ENCODE data around the gene PRMT2. TPM values are rescaled to one million over a fixed set of nuclear protein-coding genes. Genes with fewer than 3 reads are reported as not detected.

PRMT2 gene
- total and polyA plus RNA-seq, 2 donors (not counting 1 experiment from before 2014, with no cell fraction given), result 152 to 169 TPM

DNA sequence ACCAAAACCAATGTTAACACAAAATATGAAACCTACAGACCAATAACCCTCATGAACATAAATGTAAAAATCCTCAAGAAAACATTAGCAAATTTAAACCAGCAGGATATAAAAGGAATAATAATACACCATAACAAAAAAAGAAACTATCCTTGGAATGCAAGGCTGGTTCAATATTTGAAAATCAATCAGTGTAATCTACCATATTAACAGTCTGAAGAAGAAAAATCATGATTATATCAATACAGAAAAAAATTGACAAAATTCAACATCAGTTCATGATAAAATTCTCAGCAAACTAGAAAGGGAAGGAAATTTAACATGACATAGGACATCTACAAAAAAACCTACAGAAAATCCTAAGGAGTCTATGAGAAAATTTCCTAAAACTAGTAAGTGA, 19.8 kb downstream of the PRMT2 start:
- H3K9ac ChIP-seq (ENCODE audit: insufficient read depth, low read length), result no peak overlapping the region
- H3K27me3 ChIP-seq (ENCODE audit: control insufficient read depth, insufficient read depth, low read length), result no peaks in the 10 kb centered on the region
- H2AFZ ChIP-seq (ENCODE audit: low read length), result no peak overlapping the region
- H3K4me1 ChIP-seq (ENCODE audit: control insufficient read depth, extremely low read depth, insufficient read depth, low read length), result no peaks in the 10 kb centered on the region
- H3K36me3 ChIP-seq (ENCODE audit: control insufficient read depth, insufficient read depth, low read length), result peaks cover 17% of the 10 kb centered on the region
- no peak overlapping the region for H3K27ac ChIP-seq (ENCODE audit: insufficient read depth, low read length)
- no peaks in the 10 kb centered on the region for H4K20me1 ChIP-seq (ENCODE audit: control insufficient read depth, extremely low read depth, insufficient read depth, low read length)
- TF ChIP-seq CTCF (conservative IDR thresholded peaks at IDR 0.05 in 1 of 2, IDR thresholded peaks at IDR 0.05 in 1 of 2; ENCODE audit: low read depth in 1 of 2, low read length in 2 of 2), result no peak
- TF ChIP-seq EZH2 (IDR thresholded peaks at IDR 0.05; ENCODE audit: low read length, missing control alignments), result no peak
- no peak overlapping the region for H3K4me2 ChIP-seq (ENCODE audit: extremely low read depth, insufficient read depth, low read length)
- no peak for DNase-seq (ENCODE audit: low read depth in 2 of 2)
- no peak overlapping the region for H3K4me3 ChIP-seq (replicated peaks in 1 of 4; ENCODE audit: control extremely low read depth in 1 of 4, insufficient read depth in 1 of 4, low read depth in 3 of 4, low read length in 4 of 4)
- H3K79me2 ChIP-seq (ENCODE audit: control insufficient read depth, insufficient read depth, low read length), result peaks cover 14% of the 10 kb centered on the region
- H3K9me3 ChIP-seq (ENCODE audit: control insufficient read depth, insufficient read depth, low read depth, low read length), result no peaks in the 10 kb centered on the region

GRCh38 chr21:46656820-46657219, 21.3 kb downstream of the PRMT2 start:
- Histone ChIP-seq H3K9ac (ENCODE audit: insufficient read depth, low read length) (no peak overlapping the region), H3K4me2 (ENCODE audit: extremely low read depth, insufficient read depth, low read length) (no peak overlapping the region), H3K9me3 (ENCODE audit: control insufficient read depth, insufficient read depth, low read depth, low read length) (no peaks in the 10 kb centered on the region), H2AFZ (ENCODE audit: low read length) (no peak overlapping the region), H3K36me3 (ENCODE audit: control insufficient read depth, insufficient read depth, low read length) (peaks cover 7% of the 10 kb centered on the region), H3K4me3 (replicated peaks in 1 of 4; ENCODE audit: control extremely low read depth in 1 of 4, insufficient read depth in 1 of 4, low read depth in 3 of 4, low read length in 4 of 4) (no peak overlapping the region), H3K27ac (ENCODE audit: insufficient read depth, low read length) (no peak overlapping the region), H3K4me1 (ENCODE audit: control insufficient read depth, extremely low read depth, insufficient read depth, low read length) (no peaks in the 10 kb centered on the region), H3K27me3 (ENCODE audit: control insufficient read depth, insufficient read depth, low read length) (no peaks in the 10 kb centered on the region), H3K79me2 (ENCODE audit: control insufficient read depth, insufficient read depth, low read length) (peaks cover under 1% of the 10 kb centered on the region), H4K20me1 (ENCODE audit: control insufficient read depth, extremely low read depth, insufficient read depth, low read length) (no peaks in the 10 kb centered on the region)
- TF ChIP-seq EZH2 (IDR thresholded peaks at IDR 0.05; ENCODE audit: low read length, missing control alignments), result no peak
- TF ChIP-seq CTCF (conservative IDR thresholded peaks at IDR 0.05 in 1 of 2, IDR thresholded peaks at IDR 0.05 in 1 of 2; ENCODE audit: low read depth in 1 of 2, low read length in 2 of 2), result no peak
- DNase-seq (ENCODE audit: low read depth in 2 of 2), result no peak

- TF ChIP-seq CTCF (conservative IDR thresholded peaks at IDR 0.05 in 1 of 2, IDR thresholded peaks at IDR 0.05 in 1 of 2; ENCODE audit: low read depth in 1 of 2, low read length in 2 of 2) (no peak), EZH2 (IDR thresholded peaks at IDR 0.05; ENCODE audit: low read length, missing control alignments) (no peak)
- no peaks in the 10 kb centered on the region for H3K9me3 ChIP-seq (ENCODE audit: control insufficient read depth, insufficient read depth, low read depth, low read length)
- no peak overlapping the region for H3K27ac ChIP-seq (ENCODE audit: insufficient read depth, low read length)
These were observed 25.0 kb downstream of the PRMT2 start for GRCh38 chr21:46660505-46660904.

More at GRCh38 chr21:46660505-46660904, 25.0 kb downstream of the PRMT2 start:
- no peak for DNase-seq (ENCODE audit: low read depth in 2 of 2)
- Histone ChIP-seq H4K20me1 (ENCODE audit: control insufficient read depth, extremely low read depth, insufficient read depth, low read length) (no peaks in the 10 kb centered on the region), H3K9ac (ENCODE audit: insufficient read depth, low read length) (no peak overlapping the region), H3K79me2 (ENCODE audit: control insufficient read depth, insufficient read depth, low read length) (no peaks in the 10 kb centered on the region), H3K36me3 (ENCODE audit: control insufficient read depth, insufficient read depth, low read length) (peaks cover 7% of the 10 kb centered on the region), H3K4me3 (replicated peaks in 1 of 4; ENCODE audit: control extremely low read depth in 1 of 4, insufficient read depth in 1 of 4, low read depth in 3 of 4, low read length in 4 of 4) (no peak overlapping the region), H3K4me1 (ENCODE audit: control insufficient read depth, extremely low read depth, insufficient read depth, low read length) (no peaks in the 10 kb centered on the region), H2AFZ (ENCODE audit: low read length) (no peak overlapping the region), H3K27me3 (ENCODE audit: control insufficient read depth, insufficient read depth, low read length) (no peaks in the 10 kb centered on the region), H3K4me2 (ENCODE audit: extremely low read depth, insufficient read depth, low read length) (no peak overlapping the region)
